Thymus (tissue), 14 donors: ENCODE measurements around the gene APOO. TPM values are rescaled to one million over a fixed set of nuclear protein-coding genes. Genes with fewer than 3 reads are reported as not detected.

ENCODE experiments used
- DNase-seq, 9 donors: peaks; one replicate each; pipeline ENCODE4 v3.0.0-alpha.2; 2013; ENCODE audit warnings: low spot score in 9 of 9, low read depth in 6 of 9, missing footprints in 1 of 9
- H3K27ac ChIP-seq, 2 donors: one replicate each; pipeline ENCODE4 v1.5.1; 2013; ENCODE audit warnings: control low read depth in 1 of 2, low read depth in 1 of 2, low read length in 1 of 2, mild to moderate bottlenecking in 1 of 2, moderate library complexity in 1 of 2
- H3K27me3 ChIP-seq, 2 donors: one replicate each; pipeline ENCODE4 v1.5.1; 2013; ENCODE audit warnings: low read length in 1 of 2; ENCODE audit not compliant: control insufficient read depth in 2 of 2, insufficient read depth in 1 of 2
- H3K36me3 ChIP-seq, 2 donors: one replicate each; pipeline ENCODE4 v1.5.1; 2013; ENCODE audit warnings: low read length in 1 of 2, mild to moderate bottlenecking in 1 of 2, moderate library complexity in 1 of 2; ENCODE audit not compliant: control insufficient read depth in 2 of 2, insufficient read depth in 2 of 2
- H3K4me1 ChIP-seq, 2 donors: one replicate each; pipeline ENCODE4 v1.5.1; 2013; ENCODE audit warnings: low read length in 2 of 2; ENCODE audit not compliant: control insufficient read depth in 2 of 2, insufficient read depth in 2 of 2
- H3K4me3 ChIP-seq, 2 donors: one replicate each; pipeline ENCODE4 v1.5.1; 2013; ENCODE audit warnings: low read length in 2 of 2, control low read depth in 1 of 2, mild to moderate bottlenecking in 1 of 2
- H3K9me3 ChIP-seq, 2 donors: one replicate each; pipeline ENCODE4 v1.5.1; 2013; ENCODE audit warnings: low read length in 1 of 2, mild to moderate bottlenecking in 1 of 2; ENCODE audit not compliant: control insufficient read depth in 2 of 2, insufficient read depth in 1 of 2
- WGBS: extraction: QIAGEN DNeasy Blood & Tissue Kit; methylation state at CpG from one replicate; pipeline ENCODE4 v1.1.7; 2013; 5-methylcytosine and 5-hydroxymethylcytosine counted together
- long read RNA-seq, 10 donors: transcript quantifications; one replicate each; lab custom pipeline, GENCODE V29; 2026
- polyA plus RNA-seq: library from polyadenylated mRNA; stranded (reverse); fragments of 200-250 nt; gene quantifications from one replicate; pipeline ENCODE4 v1.2.3, GENCODE V29; 2013
- total RNA-seq: library from RNA; stranded (reverse); fragments of 120-200 nt; gene quantifications from one replicate; pipeline ENCODE4 v1.2.4, GENCODE V29; 2013
- donor health status: healthy.

The APOO gene
- total RNA-seq: 24.6 TPM
- polyA plus RNA-seq: 16.6 TPM
- long read RNA-seq, donor 1: 0 reads
- long read RNA-seq, donor 2, partial matches to known transcripts: 0 of 2 reads
- long read RNA-seq, donor 2, other reads (novel, unspliced or antisense): 0 of 2 reads
- long read RNA-seq, donor 3, transcript APOO-201 (9 exons, 1,118 nt): major isoform, 5 of 16 reads
- long read RNA-seq, donor 3, partial matches to known transcripts: 0 of 16 reads
- long read RNA-seq, donor 3, other reads (novel, unspliced or antisense): 10 of 16 reads
- long read RNA-seq, donor 4, partial matches to known transcripts: 0 of 7 reads
- long read RNA-seq, donor 4, other reads (novel, unspliced or antisense): 5 of 7 reads
- long read RNA-seq, donor 5, transcript APOO-201 (9 exons, 1,118 nt): major isoform, 7 of 283 reads
- long read RNA-seq, donor 5, partial matches to known transcripts: 275 of 283 reads
- long read RNA-seq, donor 5, other reads (novel, unspliced or antisense): 0 of 283 reads
- long read RNA-seq, donor 6, partial matches to known transcripts: 0 of 3 reads
- long read RNA-seq, donor 6, other reads (novel, unspliced or antisense): 0 of 3 reads
- long read RNA-seq, donor 7, partial matches to known transcripts: 0 of 3 reads
- long read RNA-seq, donor 7, other reads (novel, unspliced or antisense): 0 of 3 reads
- long read RNA-seq, donor 8: 0 reads
- long read RNA-seq, donor 9, partial matches to known transcripts: 0 of 3 reads
- long read RNA-seq, donor 9, other reads (novel, unspliced or antisense): 0 of 3 reads
- long read RNA-seq, donor 10, partial matches to known transcripts: 0 of 1 reads
- long read RNA-seq, donor 10, other reads (novel, unspliced or antisense): 0 of 1 reads

DNA sequence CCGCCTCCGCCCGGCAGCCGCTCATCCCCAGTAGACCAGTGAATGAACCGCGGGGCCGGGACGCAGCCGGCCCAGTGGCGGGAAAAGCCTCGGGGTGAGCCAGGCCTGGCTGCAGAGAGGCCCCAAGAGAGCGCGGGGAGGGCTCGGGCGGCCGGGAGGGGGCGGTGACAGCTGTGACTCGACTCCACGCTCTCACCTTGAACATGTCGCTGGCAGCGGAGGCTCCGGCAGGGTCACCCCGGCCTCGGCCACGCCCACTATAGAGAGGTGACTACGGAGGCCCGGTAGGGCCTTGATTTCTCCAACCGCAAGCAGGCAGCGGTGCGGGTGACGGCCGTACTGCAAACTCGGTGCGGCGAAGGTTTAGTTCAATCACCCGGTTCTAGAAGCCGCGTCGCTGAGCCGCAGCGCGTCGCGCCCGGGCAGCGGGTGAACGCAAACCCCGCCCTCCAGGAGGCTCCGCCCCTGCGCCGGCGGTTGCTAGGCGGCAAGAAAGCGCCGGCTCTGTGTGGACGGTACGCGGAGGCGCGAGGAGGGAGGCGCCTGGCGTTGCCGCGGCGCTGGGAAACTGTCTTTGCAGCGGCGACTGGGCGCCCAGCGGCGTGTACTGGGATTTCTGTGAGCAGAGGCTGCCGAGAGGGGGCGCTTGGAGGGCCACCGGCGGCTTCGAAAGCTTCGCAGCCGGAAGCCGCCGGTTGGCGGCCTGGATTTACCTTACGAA, at the start of gene APOO, which contains the start of gene CXorf58:
APOO (minus strand) TSS at position 441 of the 721 bp plus-strand sequence; CDS start at position 205, 236 bp downstream.
CXorf58 (plus strand) TSS at position 509 of the 721 bp plus-strand sequence. CDS start 2,297 bp downstream, outside the sequence.
- under 1% methylated on average over 81 of the region's 81 CpGs for WGBS
- peak; percentile 64 to 95 (median 82) for DNase-seq

DNA sequence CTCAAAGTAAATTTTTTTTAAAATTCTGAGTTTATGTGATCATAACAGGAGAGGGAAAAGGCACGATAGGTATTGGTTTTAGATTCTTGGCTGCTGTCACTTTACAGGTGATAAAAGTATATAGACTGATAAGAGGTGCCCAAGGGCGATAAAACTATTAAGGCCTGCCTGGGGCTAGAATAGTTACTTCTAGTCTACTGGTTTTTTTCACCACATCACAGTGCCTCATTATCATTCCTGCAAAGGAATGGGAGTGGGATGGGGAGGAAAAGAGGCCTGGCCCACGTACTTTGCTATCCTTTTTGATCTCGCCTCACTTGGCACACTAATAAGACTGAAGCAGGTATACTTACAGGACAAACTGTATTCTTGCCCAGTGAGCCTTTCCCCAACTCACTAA, 46.7 kb upstream of the APOO start:
- Histone ChIP-seq H3K9me3 (no peaks in the 10 kb centered on the region), H3K27ac (no peak overlapping the region), H3K36me3 (no peaks in the 10 kb centered on the region), H3K4me1 (peaks cover 0 to 3% of the 10 kb centered on the region in 2 donors), H3K4me3 (no peak overlapping the region), H3K27me3 (no peaks in the 10 kb centered on the region)
- 97% methylated on average over 4 of the region's 4 CpGs for WGBS
- DNase-seq: no peak

More for the DNA sequence above, at the start of gene APOO, which contains the start of gene CXorf58:
- H3K27ac ChIP-seq: peak within 1 kb of the TSS; percentile 80 to 91
- peaks cover 0 to 3% of the 10 kb centered on the region in 2 donors for H3K27me3 ChIP-seq
- H3K36me3 ChIP-seq: no peaks in the 10 kb centered on the region
- H3K9me3 ChIP-seq: no peaks in the 10 kb centered on the region
- H3K4me3 ChIP-seq: peak within 1 kb of the TSS; percentile 52 to 58
- peaks cover 0 to 5% of the 10 kb centered on the region in 2 donors for H3K4me1 ChIP-seq

DNA sequence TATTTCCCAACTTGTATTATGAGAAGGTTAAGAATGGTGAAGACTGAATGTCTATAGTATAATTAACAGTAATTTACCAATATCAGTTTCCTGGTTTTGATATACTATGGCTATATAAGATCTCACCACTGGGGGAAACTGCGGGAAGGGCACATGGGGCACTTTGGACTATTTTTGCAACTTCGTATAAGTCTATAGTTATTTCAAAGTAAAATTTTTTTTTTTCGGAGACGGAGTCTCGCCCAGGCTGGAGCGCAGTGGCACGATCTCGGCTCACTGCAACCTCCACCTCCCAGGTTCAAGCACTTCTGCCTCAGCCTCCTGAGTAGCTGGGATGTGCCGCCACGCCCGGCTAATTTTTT, 46.2 kb upstream of the APOO start:
- WGBS: 94% methylated on average over 11 of the region's 11 CpGs
- H3K27ac ChIP-seq: peak overlapping the region in 1 of 2 donors; percentile 88
- DNase-seq: peak in 1 of 9 donors; percentile 23

DNA sequence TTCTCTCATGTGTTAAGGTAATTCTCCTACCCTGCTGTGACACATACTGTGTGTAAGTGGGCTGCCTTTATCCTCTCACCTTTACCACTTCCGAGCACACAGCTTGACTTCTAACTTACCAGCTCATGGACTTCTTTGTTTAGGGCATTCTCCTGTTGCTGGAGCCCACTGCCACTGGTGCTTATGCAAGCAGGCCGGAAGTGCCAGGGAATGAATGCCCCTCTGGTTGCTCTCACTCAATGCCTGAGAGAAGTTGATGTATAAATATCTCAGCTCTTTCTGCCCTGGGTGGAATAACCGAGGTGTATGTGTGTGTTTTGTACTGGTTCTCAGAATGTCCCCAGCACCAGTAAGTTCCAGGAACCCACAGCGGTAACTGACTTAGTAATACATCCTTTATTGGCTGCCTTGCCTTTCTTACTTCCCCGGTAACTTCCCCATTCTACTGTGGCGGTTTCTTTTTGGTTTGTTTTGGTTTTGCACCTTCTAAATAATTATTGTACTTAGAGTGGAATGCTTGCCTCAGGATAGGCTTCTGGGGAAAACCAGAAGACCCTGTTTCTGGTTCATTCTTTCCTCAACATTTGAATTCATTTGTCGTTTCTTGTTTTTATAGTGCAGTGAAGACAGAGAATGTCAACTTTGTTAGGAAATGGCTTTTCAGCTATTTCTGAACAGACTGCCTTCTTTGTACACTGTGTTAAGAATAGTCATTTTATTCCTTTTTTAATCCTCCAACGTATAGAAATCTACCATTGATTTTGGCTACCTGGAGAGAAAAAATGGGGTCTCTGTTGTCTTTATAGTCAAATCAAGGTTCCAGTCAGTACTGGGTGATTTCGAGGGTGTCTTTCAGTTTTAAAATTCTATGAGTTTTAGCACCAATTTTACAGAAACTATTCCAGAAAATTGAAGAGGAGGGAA, 45.5 kb upstream of the APOO start:
- peak in 5 of 9 donors; percentile 13 to 69 (median 37) for DNase-seq
- no peaks in the 10 kb centered on the region for H3K36me3 ChIP-seq
- H3K4me1 ChIP-seq: no peaks in the 10 kb centered on the region
- no peaks in the 10 kb centered on the region for H3K27me3 ChIP-seq
- 12% methylated on average over 9 of the region's 9 CpGs for WGBS
- peak overlapping the region; percentile 35 to 38 for H3K4me3 ChIP-seq
- H3K27ac ChIP-seq: peak overlapping the region; percentile 85 to 88
- no peaks in the 10 kb centered on the region for H3K9me3 ChIP-seq

More for the DNA sequence above, 46.2 kb upstream of the APOO start:
- H3K4me1 ChIP-seq: no peaks in the 10 kb centered on the region
- H3K4me3 ChIP-seq: no peak overlapping the region
- H3K36me3 ChIP-seq: no peaks in the 10 kb centered on the region
- no peaks in the 10 kb centered on the region for H3K9me3 ChIP-seq
- no peaks in the 10 kb centered on the region for H3K27me3 ChIP-seq

DNA sequence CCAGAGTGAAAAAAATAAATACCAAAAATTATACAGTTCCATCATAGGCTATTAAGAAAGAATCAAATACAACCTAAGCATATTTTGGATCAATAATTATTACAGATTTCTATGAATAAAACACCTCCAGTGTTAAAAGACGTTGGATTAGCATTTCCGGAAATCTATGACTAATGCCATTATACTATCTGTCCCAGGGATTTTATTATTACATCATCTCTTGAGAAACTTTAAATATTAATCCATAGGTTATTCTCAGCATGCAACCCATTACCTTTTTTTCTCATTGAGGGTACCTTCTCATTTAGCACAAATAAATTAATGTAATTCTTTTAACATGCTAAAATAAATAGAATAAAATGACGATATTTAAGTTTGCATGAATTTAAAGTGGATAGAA, 44.7 kb upstream of the APOO start:
- no peak overlapping the region for H3K27ac ChIP-seq
- no peaks in the 10 kb centered on the region for H3K9me3 ChIP-seq
- no peaks in the 10 kb centered on the region for H3K36me3 ChIP-seq
- peak overlapping the region in 1 of 2 donors; percentile 35 for H3K4me3 ChIP-seq
- no peaks in the 10 kb centered on the region for H3K27me3 ChIP-seq
- no peak for DNase-seq
- H3K4me1 ChIP-seq: no peaks in the 10 kb centered on the region
- WGBS: 71% methylated on average over 3 of the region's 3 CpGs

DNA sequence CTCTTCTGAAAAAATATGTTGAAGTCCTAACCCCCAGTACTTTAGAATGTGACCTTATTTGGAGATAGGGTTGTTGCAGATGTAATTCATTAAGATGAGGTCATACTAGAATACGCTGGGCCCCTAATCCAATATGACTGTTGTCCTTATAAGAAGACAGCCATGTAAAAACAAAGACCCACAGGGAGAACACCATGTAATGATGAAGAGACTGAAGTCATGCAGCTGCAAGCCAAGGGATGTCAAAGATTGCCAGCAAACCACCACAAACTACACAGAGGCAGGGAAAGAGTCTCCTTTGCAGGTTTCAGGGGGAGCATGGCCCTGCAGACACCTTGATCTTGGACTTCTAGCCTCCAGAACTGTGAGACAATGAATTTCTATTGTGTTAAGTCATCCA, 37.5 kb upstream of the APOO start:
- no peak overlapping the region for H3K27ac ChIP-seq

DNA sequence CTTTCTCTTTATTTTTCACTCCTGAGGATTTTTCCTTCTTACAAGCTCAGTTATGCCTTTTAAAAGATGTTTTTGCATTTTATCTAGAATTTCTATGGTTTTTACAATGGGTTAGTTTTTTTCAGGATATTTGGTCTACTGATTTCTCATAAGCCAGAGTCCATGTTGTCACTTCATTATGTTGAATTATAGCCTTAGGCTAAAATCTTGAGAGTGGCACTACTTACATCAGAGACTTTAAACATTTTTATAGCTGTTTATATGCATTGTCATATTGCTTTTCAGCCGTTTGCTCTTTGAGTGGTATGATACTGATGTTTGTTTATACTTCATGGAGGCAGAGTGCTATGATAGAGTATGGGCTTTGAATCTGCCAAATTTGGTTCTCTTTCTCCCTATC, 36.5 kb upstream of the APOO start:
- no peaks in the 10 kb centered on the region for H3K9me3 ChIP-seq
- H3K4me3 ChIP-seq: no peak overlapping the region
- no peak overlapping the region for H3K27ac ChIP-seq
- WGBS: 92% methylated on average over 1 of the region's 1 CpG
- DNase-seq: no peak
- no peaks in the 10 kb centered on the region for H3K4me1 ChIP-seq
- H3K27me3 ChIP-seq: no peaks in the 10 kb centered on the region
- no peaks in the 10 kb centered on the region for H3K36me3 ChIP-seq

More for the DNA sequence above, 37.5 kb upstream of the APOO start:
- no peaks in the 10 kb centered on the region for H3K9me3 ChIP-seq
- no peak for DNase-seq
- no peaks in the 10 kb centered on the region for H3K27me3 ChIP-seq
- no peaks in the 10 kb centered on the region for H3K36me3 ChIP-seq
- WGBS: 100% methylated on average over 1 of the region's 1 CpG
- H3K4me1 ChIP-seq: no peaks in the 10 kb centered on the region
- no peak overlapping the region for H3K4me3 ChIP-seq

DNA sequence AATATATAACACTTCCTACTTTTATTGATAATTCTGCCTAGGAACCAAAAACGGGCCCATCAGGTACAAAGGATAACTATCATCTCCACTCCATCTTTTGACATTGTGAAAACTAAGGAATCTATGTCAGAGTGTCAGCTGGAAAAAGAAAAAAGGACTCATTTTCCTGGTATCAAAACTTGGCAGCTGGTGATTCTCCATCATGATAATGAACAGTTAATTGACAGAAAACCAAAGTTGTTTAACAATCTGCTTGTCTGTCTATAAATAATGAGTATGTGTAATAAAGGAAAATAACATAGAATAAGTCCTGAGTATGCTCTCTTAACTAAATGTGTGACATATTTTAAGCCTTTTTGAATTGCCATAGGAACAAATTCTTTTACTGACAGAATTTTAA, 31.5 kb upstream of the APOO start:
- H3K27ac ChIP-seq: no peak overlapping the region
- H3K4me1 ChIP-seq: no peaks in the 10 kb centered on the region
- no peaks in the 10 kb centered on the region for H3K27me3 ChIP-seq
- no peaks in the 10 kb centered on the region for H3K9me3 ChIP-seq
- 95% methylated on average over 1 of the region's 1 CpG for WGBS
- no peak overlapping the region for H3K4me3 ChIP-seq
- no peaks in the 10 kb centered on the region for H3K36me3 ChIP-seq
- no peak for DNase-seq
